HL-60 (cell line): ENCODE data around the gene TANGO6.

ENCODE experiments used
- DNase-seq, 2 experiments: peaks; one replicate each; pipeline ENCODE4 v3.0.0-alpha.2; 2010 to 2020; ENCODE audit warnings: low read depth in 1 of 2, low spot score in 1 of 2
- H3K27ac ChIP-seq: fragments of 250-450 bp; sonication (Bioruptor Pico); replicated peaks from 2 replicates; pipeline ENCODE4 v1.5.1; 2020; ENCODE audit warnings: mild to moderate bottlenecking, moderate library complexity
- H3K27me3 ChIP-seq: fragments of 250-450 bp; sonication (Bioruptor Pico); 2 replicates; pipeline ENCODE4 v1.5.1; 2021; ENCODE audit warnings: mild to moderate bottlenecking, moderate library complexity; ENCODE audit not compliant: insufficient read depth, poor library complexity, severe bottlenecking
- H3K4me3 ChIP-seq: replicated peaks from 2 replicates; pipeline ENCODE4 v1.5.1; 2011; ENCODE audit warnings: mild to moderate bottlenecking, control low read depth, low read length; ENCODE audit not compliant: insufficient read depth
- CTCF ChIP-seq: IDR thresholded peaks from one replicate; pipeline ENCODE4 v1.5.1; 2011; ENCODE audit warnings: low read length, control low read depth, inconsistent platforms; ENCODE audit not compliant: insufficient read depth
- GABPA ChIP-seq: IDR thresholded peaks from 2 replicates; pipeline ENCODE4 v1.6.1; 2012; ENCODE audit warnings: low read depth
- POLR2AphosphoS5 ChIP-seq: IDR thresholded peaks from 2 replicates; pipeline ENCODE4 v1.6.1; 2012; ENCODE audit warnings: low read depth
- REST ChIP-seq: IDR thresholded peaks from 2 replicates; pipeline ENCODE4 v1.6.1; 2012; ENCODE audit warnings: low read depth; ENCODE audit not compliant: insufficient replicate concordance
- SPI1 ChIP-seq: IDR thresholded peaks from 2 replicates; pipeline ENCODE4 v1.6.1; 2012; ENCODE audit warnings: low read depth, mild to moderate bottlenecking, borderline replicate concordance

The TANGO6 gene

GRCh38 chr16:69115837-69116236, 272.5 kb downstream of the TANGO6 start:
- H3K27ac ChIP-seq, result no peak overlapping the region
- no peak for DNase-seq
- TF ChIP-seq SPI1 (no peak), CTCF (no peak), GABPA (no peak), REST (no peak), POLR2AphosphoS5 (no peak)
- no peaks in the 10 kb centered on the region for H3K27me3 ChIP-seq
- no peak overlapping the region for H3K4me3 ChIP-seq

DNA sequence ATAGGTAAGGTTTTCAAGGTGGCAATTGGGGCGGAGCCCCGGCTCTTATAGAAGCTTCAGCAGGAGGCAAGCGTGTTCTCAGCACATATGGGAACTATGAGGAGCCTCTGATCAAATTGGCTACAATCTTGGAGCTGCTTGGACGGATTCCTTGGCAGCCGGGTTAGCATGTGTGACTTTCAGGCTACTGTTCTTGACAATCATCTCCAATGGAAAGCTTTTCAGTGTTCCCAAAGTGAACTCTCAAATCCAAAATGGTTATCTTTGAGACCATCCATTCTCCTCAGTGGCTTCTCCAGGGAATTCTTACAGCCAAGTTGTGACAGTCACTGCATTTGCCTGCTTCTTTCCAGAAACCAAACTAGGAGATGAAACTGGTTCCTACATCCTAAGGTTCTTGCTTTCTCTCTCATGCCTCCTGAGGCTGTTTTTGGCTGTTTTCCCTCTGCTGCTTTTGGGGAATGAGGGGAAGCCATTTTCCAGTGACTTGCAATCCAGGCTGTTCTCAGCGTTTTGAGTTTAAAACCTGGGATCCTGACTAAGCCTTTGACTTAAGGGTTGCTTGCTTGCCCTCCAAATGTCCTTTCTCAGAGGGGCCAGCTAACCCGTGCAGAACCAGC, 273.0 kb downstream of the TANGO6 start:
- H3K27ac ChIP-seq, result no peak overlapping the region
- no peak overlapping the region for H3K4me3 ChIP-seq
- no peak for DNase-seq
- H3K27me3 ChIP-seq, result no peaks in the 10 kb centered on the region
- TF ChIP-seq REST (no peak), POLR2AphosphoS5 (no peak), SPI1 (no peak), GABPA (no peak), CTCF (no peak)

DNA sequence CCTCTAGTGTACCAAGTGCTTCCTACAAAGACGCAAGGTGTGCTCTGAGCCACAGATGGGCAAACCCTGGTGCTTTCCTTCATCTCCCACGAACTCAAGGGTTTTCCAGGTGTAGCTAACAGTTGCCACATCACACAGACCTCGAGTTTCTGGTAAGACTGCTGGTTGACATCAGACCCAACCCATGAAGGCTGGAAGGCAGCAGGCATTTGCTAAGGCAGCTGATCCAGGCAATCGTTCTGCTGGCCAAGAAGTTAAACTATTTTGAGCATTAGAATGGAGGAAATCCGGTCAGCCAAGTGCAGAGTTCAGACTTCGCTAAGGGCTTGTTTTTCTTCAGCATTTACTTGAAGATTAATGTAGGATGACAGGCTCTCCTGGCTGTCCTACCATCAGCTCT, 273.6 kb downstream of the TANGO6 start:
- Histone ChIP-seq H3K4me3 (no peak overlapping the region), H3K27ac (no peak overlapping the region), H3K27me3 (no peaks in the 10 kb centered on the region)
- TF ChIP-seq GABPA (no peak), SPI1 (no peak), CTCF (no peak), REST (no peak), POLR2AphosphoS5 (no peak)
- DNase-seq, result no peak
